Nephron (organoid): ENCODE data around the gene MAG.

Source experiments
- H3K27ac Mint-ChIP-seq, 3 experiments: 2 replicates each; pipeline ENCODE4 v1.8.0; 2020; ENCODE audit warnings: mixed read lengths in 3 of 3, mild to moderate bottlenecking in 2 of 3, moderate library complexity in 1 of 3
- H3K27me3 Mint-ChIP-seq: 2 replicates; pipeline ENCODE4 v1.8.0; 2021; ENCODE audit warnings: low read depth, mild to moderate bottlenecking, moderate library complexity, mixed read lengths
- H3K36me3 Mint-ChIP-seq: 2 replicates; pipeline ENCODE4 v1.8.0; 2020; ENCODE audit warnings: low read depth, mixed read lengths
- H3K4me1 Mint-ChIP-seq: 2 replicates; pipeline ENCODE4 v1.8.0; 2020; ENCODE audit warnings: mixed read lengths
- H3K4me3 Mint-ChIP-seq, 3 experiments: 2 replicates each; pipeline ENCODE4 v1.8.0; 2020; ENCODE audit warnings: mild to moderate bottlenecking in 3 of 3, mixed read lengths in 3 of 3, moderate library complexity in 2 of 3
- H3K9me3 Mint-ChIP-seq: 2 replicates; pipeline ENCODE4 v1.8.0; 2020; ENCODE audit warnings: mixed read lengths
- TF ChIP-seq, protein P1 (sequence below), 3 experiments: fragments of 200-600 bp; sonication (generic); IDR thresholded peaks; one replicate each; pipeline ENCODE4 v1.5.0; 2021; ENCODE audit warnings: antibody characterized with exemption in 3 of 3; ENCODE audit not compliant: unreplicated experiment in 3 of 3

The MAG gene, protein sequence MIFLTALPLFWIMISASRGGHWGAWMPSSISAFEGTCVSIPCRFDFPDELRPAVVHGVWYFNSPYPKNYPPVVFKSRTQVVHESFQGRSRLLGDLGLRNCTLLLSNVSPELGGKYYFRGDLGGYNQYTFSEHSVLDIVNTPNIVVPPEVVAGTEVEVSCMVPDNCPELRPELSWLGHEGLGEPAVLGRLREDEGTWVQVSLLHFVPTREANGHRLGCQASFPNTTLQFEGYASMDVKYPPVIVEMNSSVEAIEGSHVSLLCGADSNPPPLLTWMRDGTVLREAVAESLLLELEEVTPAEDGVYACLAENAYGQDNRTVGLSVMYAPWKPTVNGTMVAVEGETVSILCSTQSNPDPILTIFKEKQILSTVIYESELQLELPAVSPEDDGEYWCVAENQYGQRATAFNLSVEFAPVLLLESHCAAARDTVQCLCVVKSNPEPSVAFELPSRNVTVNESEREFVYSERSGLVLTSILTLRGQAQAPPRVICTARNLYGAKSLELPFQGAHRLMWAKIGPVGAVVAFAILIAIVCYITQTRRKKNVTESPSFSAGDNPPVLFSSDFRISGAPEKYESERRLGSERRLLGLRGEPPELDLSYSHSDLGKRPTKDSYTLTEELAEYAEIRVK

GRCh38 chr19:35291916-35292315, at the start of gene MAG:
Gene MAG (plus strand): TSS chr19:35292161. CDS start chr19:35295409, 3,248 bp downstream.
- Mint-ChIP-seq H3K27me3 (peaks cover 26% of the 10 kb centered on the region), H3K9me3 (no peaks in the 10 kb centered on the region), H3K4me1 (peaks cover 16% of the 10 kb centered on the region), H3K4me3 (no peak within 1 kb of the TSS), H3K27ac (peak within 1 kb of the TSS in 2 of 3 experiments; percentile 4 to 20), H3K36me3 (no peaks in the 10 kb centered on the region)
- TF ChIP-seq, protein P1, sequence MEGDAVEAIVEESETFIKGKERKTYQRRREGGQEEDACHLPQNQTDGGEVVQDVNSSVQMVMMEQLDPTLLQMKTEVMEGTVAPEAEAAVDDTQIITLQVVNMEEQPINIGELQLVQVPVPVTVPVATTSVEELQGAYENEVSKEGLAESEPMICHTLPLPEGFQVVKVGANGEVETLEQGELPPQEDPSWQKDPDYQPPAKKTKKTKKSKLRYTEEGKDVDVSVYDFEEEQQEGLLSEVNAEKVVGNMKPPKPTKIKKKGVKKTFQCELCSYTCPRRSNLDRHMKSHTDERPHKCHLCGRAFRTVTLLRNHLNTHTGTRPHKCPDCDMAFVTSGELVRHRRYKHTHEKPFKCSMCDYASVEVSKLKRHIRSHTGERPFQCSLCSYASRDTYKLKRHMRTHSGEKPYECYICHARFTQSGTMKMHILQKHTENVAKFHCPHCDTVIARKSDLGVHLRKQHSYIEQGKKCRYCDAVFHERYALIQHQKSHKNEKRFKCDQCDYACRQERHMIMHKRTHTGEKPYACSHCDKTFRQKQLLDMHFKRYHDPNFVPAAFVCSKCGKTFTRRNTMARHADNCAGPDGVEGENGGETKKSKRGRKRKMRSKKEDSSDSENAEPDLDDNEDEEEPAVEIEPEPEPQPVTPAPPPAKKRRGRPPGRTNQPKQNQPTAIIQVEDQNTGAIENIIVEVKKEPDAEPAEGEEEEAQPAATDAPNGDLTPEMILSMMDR (IDR thresholded peaks at IDR 0.05; ENCODE audit: unreplicated experiment in 3 of 3), result no peak

DNA sequence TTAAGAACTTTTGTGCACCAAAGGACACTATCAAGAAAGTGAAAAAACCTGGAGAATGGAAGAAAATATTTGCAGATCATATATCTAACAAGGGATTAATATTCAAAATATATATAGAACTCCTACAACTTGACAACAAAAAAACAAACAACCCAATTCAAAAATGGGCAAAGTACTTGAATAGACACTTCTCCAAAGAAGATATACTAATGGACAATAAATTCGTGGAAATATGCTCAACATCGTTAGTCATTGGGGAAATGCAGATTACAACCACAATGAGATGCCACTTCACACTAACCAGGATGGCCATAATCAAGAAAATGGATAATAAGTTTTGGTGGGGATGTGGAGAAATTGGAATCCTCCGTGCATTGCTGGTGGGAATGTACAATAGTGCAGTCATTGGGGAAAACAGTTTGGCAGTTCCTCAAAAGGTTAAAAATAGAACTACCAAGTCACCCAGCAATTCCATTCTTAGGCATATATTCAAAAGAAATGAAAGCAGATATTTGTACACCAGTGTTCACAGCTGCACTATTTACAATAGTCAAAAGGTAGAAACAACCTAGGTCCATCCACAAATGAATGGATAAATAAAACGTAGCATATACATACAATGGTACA, 45.4 kb upstream of the MAG start:
- H3K4me3 Mint-ChIP-seq, result peak overlapping the region; percentile 11 to 92 (median 89)
- peaks cover 7% of the 10 kb centered on the region for H3K36me3 Mint-ChIP-seq
- H3K9me3 Mint-ChIP-seq, result peaks cover 25% of the 10 kb centered on the region
- TF ChIP-seq, protein P1 (IDR thresholded peaks at IDR 0.05; ENCODE audit: unreplicated experiment in 3 of 3), result no peak
- H3K27ac Mint-ChIP-seq, result peak overlapping the region in 2 of 3 experiments; percentile 100
- H3K4me1 Mint-ChIP-seq, result no peaks in the 10 kb centered on the region
- peaks cover 87% of the 10 kb centered on the region for H3K27me3 Mint-ChIP-seq

- Mint-ChIP-seq H3K4me1 (no peaks in the 10 kb centered on the region), H3K9me3 (peaks cover 18% of the 10 kb centered on the region), H3K4me3 (peak overlapping the region; percentile 88 to 92 (median 89)), H3K27ac (peak overlapping the region; percentile 100), H3K27me3 (peaks cover 93% of the 10 kb centered on the region), H3K36me3 (peaks cover 11% of the 10 kb centered on the region)
- TF ChIP-seq, protein P1 (IDR thresholded peaks at IDR 0.05; ENCODE audit: unreplicated experiment in 3 of 3), result peak in 2 of 3 experiments; percentile 44 to 46
Observed at GRCh38 chr19:35247526-35248309, 44.2 kb upstream of the MAG start.

DNA sequence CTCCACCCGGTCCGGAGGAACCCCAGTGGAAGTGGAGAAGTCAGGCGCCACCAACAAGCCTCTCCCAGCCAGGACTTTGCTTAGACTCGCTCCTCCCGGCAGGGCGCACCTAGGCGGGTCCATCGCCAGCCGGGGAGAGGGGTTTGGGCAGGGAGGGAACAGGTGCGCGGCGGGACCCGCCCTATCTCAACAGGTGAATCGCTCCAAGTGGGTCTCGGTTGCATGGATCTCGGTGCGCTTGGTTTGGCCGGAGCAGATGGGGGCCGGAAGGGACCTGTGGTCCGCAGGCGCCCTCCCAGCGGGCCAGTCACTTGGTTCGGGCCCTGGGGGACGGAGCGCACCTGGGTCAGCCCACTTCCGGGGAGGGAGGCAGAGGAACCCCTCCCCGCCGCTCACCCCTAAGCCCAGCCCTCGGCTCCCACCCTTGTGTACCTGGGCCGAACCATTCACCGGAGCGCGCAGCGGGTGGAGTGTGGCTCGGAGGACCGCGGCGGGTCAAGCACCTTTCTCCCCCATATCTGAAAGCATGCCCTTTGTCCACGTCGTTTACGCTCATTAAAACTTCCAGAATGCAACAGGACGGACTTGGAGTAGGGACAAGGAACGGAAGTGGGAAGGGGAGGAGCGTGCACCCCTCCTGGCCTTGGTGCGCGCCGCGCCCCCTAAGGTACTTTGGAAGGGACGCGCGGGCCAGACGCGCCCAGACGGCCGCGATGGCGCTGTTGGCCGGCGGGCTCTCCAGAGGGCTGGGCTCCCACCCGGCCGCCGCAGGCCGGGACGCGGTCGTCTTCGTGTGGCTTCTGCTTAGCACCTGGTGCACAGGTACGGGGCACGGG, 43.4 kb upstream of the MAG start, which contains the start of gene LSR:
Gene LSR (plus strand): TSS at position 693 of the 836 bp plus-strand sequence. CDS start 21 bp downstream, at position 714.
- peak within 1 kb of the TSS; percentile 88 to 92 (median 89) for H3K4me3 Mint-ChIP-seq
- no peaks in the 10 kb centered on the region for H3K4me1 Mint-ChIP-seq
- peak within 1 kb of the TSS; percentile 100 for H3K27ac Mint-ChIP-seq
- peaks cover 15% of the 10 kb centered on the region for H3K36me3 Mint-ChIP-seq
- peaks cover 12% of the 10 kb centered on the region for H3K9me3 Mint-ChIP-seq
- TF ChIP-seq, protein P1 (IDR thresholded peaks at IDR 0.05; ENCODE audit: unreplicated experiment in 3 of 3), result peak in 1 of 3 experiments; percentile 8
- peaks cover 85% of the 10 kb centered on the region for H3K27me3 Mint-ChIP-seq
